Measurements from ENCODE around the gene NEO1.

The NEO1 gene

DNA sequence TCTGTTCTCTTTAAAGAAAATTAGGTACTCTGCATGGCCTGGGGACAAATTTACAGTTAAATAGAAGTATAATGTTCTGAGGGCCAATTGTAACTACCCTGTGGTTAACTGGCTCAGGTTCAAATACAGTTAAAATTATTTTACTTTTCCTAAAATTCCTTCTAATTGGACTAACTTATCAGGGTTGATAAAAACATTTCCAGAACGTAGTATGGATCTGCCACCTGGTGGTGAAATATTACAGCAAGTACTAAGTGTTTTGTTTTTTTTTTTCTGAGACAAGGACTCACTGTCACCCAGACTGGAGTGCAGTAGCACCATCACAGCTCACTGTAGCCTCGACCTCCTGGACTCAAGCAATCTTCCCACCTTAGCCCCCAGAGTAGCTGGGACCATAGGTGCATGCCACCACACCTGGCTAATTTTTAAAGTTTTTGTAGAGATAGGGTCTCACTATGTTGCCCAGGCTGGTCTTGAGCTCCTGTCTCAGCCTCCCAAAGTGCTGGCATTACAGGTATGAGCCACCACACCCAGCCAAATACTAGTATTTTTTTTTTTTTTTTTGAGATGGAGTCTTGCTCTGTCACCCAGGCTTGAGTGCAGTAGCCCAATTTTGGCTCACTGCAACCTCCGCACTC is 29.2 kb downstream of the NEO1 start:
- H3K9me3 ChIP-seq (ENCODE audit: insufficient read depth, low read length, severe bottlenecking) = no peaks in the 10 kb centered on the region
- DNase-seq (peak; percentile 4), ATAC-seq (ENCODE audit: insufficient read depth, low read depth) (no peak)

DNA sequence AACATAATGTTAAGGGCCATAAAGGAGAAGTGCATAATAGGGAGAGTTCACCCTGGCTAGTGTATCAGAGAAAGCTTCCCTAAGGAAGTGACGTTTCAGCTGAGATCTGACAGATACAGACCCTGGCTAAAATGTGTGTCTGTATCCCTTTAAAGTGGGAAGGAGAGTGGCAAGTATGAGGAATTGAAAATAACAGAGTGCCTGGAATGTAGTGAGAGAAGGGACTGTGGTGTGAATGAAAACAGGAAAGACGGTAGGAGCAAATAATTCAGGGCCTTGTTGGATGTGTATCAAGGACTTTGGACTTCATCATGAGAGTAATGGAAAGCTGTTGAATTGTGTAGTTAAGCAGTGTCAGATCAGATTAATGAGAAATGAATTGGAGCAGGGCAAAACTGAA is 30.5 kb downstream of the NEO1 start:
- H3K9ac ChIP-seq (ENCODE audit: low read depth, low read length) = no peak overlapping the region
- H2AFZ ChIP-seq (ENCODE audit: low read depth, low read length) = no peak overlapping the region
- H3K4me1 ChIP-seq (ENCODE audit: insufficient read depth, low read length) = peaks cover 9% of the 10 kb centered on the region; the same call in 1 of the 2 replicates
- no peaks in the 10 kb centered on the region for H3K9me3 ChIP-seq (ENCODE audit: insufficient read depth, low read length, severe bottlenecking)
- H4K20me1 ChIP-seq (ENCODE audit: insufficient read depth, low read length) = no peaks in the 10 kb centered on the region
- no peak overlapping the region for H3K4me2 ChIP-seq (ENCODE audit: insufficient read depth, low read length)
- no peak for ATAC-seq (ENCODE audit: insufficient read depth, low read depth)
- H3K4me3 ChIP-seq (ENCODE audit: low read depth in 1 of 2, low read length in 2 of 2) = no peak overlapping the region
- H3K27ac ChIP-seq (ENCODE audit: low read length) = no peak overlapping the region
- H3K27me3 ChIP-seq (ENCODE audit: insufficient read depth, low read length, poor library complexity) = no peaks in the 10 kb centered on the region
- no peak for TF ChIP-seq EZH2 (IDR thresholded peaks at IDR 0.05; ENCODE audit: borderline replicate concordance, low read depth, low read length, severe bottlenecking)
- TF ChIP-seq, protein P1, sequence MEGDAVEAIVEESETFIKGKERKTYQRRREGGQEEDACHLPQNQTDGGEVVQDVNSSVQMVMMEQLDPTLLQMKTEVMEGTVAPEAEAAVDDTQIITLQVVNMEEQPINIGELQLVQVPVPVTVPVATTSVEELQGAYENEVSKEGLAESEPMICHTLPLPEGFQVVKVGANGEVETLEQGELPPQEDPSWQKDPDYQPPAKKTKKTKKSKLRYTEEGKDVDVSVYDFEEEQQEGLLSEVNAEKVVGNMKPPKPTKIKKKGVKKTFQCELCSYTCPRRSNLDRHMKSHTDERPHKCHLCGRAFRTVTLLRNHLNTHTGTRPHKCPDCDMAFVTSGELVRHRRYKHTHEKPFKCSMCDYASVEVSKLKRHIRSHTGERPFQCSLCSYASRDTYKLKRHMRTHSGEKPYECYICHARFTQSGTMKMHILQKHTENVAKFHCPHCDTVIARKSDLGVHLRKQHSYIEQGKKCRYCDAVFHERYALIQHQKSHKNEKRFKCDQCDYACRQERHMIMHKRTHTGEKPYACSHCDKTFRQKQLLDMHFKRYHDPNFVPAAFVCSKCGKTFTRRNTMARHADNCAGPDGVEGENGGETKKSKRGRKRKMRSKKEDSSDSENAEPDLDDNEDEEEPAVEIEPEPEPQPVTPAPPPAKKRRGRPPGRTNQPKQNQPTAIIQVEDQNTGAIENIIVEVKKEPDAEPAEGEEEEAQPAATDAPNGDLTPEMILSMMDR (IDR thresholded peaks at IDR 0.05; ENCODE audit: borderline replicate concordance, extremely low read depth, low read length, poor library complexity, severe bottlenecking) = no peak
- H3K79me2 ChIP-seq (ENCODE audit: insufficient read depth, low read length) = no peaks in the 10 kb centered on the region
- no peak for DNase-seq
- H3K36me3 ChIP-seq (ENCODE audit: insufficient read depth, low read length) = no peaks in the 10 kb centered on the region

More for the DNA sequence above, 29.2 kb downstream of the NEO1 start:
- H3K9ac ChIP-seq (ENCODE audit: low read depth, low read length) = no peak overlapping the region
- no peaks in the 10 kb centered on the region for H3K36me3 ChIP-seq (ENCODE audit: insufficient read depth, low read length)
- no peak overlapping the region for H3K4me2 ChIP-seq (ENCODE audit: insufficient read depth, low read length)
- no peaks in the 10 kb centered on the region for H4K20me1 ChIP-seq (ENCODE audit: insufficient read depth, low read length)
- H3K4me1 ChIP-seq (ENCODE audit: insufficient read depth, low read length) = no peaks in the 10 kb centered on the region
- no peak overlapping the region for H3K27ac ChIP-seq (ENCODE audit: low read length)
- no peaks in the 10 kb centered on the region for H3K79me2 ChIP-seq (ENCODE audit: insufficient read depth, low read length)
- TF ChIP-seq, protein P1 (IDR thresholded peaks at IDR 0.05; ENCODE audit: borderline replicate concordance, extremely low read depth, low read length, poor library complexity, severe bottlenecking) = peak; percentile 69
- TF ChIP-seq EZH2 (IDR thresholded peaks at IDR 0.05; ENCODE audit: borderline replicate concordance, low read depth, low read length, severe bottlenecking) = no peak
- H3K4me3 ChIP-seq (ENCODE audit: low read depth in 1 of 2, low read length in 2 of 2) = no peak overlapping the region
- H2AFZ ChIP-seq (ENCODE audit: low read depth, low read length) = no peak overlapping the region
- H3K27me3 ChIP-seq (ENCODE audit: insufficient read depth, low read length, poor library complexity) = no peaks in the 10 kb centered on the region

DNA sequence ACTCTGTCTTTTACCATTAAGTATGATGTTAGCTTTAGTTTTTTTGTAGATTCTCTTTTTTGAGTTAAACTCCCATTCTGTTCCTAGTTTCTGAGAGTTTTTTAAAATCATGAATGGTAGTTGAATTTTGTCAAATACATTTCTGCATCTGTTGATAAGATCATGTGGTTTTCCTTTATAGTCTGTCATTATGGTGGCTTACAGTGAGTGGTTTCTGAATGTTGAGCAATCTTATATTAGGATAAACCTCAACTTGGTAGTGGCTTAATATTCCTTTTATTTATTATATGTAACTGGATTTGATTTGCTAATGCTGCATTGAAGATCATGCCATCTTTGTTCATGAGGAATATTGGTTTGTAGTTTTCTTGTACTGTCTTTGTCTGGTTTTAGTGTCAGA is 34.8 kb downstream of the NEO1 start:
- H3K36me3 ChIP-seq (ENCODE audit: insufficient read depth, low read length) = no peaks in the 10 kb centered on the region
- peaks cover 9% of the 10 kb centered on the region; the same call in 1 of the 2 replicates for H3K4me1 ChIP-seq (ENCODE audit: insufficient read depth, low read length)
- H3K9me3 ChIP-seq (ENCODE audit: insufficient read depth, low read length, severe bottlenecking) = no peaks in the 10 kb centered on the region
- DNase-seq = no peak
- no peak for TF ChIP-seq EZH2 (IDR thresholded peaks at IDR 0.05; ENCODE audit: borderline replicate concordance, low read depth, low read length, severe bottlenecking)
- TF ChIP-seq, protein P1 (IDR thresholded peaks at IDR 0.05; ENCODE audit: borderline replicate concordance, extremely low read depth, low read length, poor library complexity, severe bottlenecking) = no peak
- no peaks in the 10 kb centered on the region for H3K79me2 ChIP-seq (ENCODE audit: insufficient read depth, low read length)
- H4K20me1 ChIP-seq (ENCODE audit: insufficient read depth, low read length) = no peaks in the 10 kb centered on the region
- ATAC-seq (ENCODE audit: insufficient read depth, low read depth) = no peak
- H3K4me2 ChIP-seq (ENCODE audit: insufficient read depth, low read length) = no peak overlapping the region; the same call in 1 of the 2 replicates
- no peak overlapping the region for H3K4me3 ChIP-seq (ENCODE audit: low read depth in 1 of 2, low read length in 2 of 2)
- no peak overlapping the region for H3K9ac ChIP-seq (ENCODE audit: low read depth, low read length)
- H3K27me3 ChIP-seq (ENCODE audit: insufficient read depth, low read length, poor library complexity) = no peaks in the 10 kb centered on the region
- H3K27ac ChIP-seq (ENCODE audit: low read length) = no peak overlapping the region
- no peak overlapping the region for H2AFZ ChIP-seq (ENCODE audit: low read depth, low read length)
